ENCODE data around the gene SH3D19.
A peak's percentile ranks its signal among the peaks of the same experiment; 100 is the strongest.

The SH3D19 gene

GRCh38 chr4:151195801-151196200 is 129.6 kb downstream of the SH3D19 start:
- DNase-seq (ENCODE audit: low spot score) = peak; percentile 49

GRCh38 chr4:151193414-151193813 is 132.0 kb downstream of the SH3D19 start:
- no peak for DNase-seq (ENCODE audit: low spot score)

GRCh38 chr4:151192556-151193235 is 132.7 kb downstream of the SH3D19 start:
- peak; percentile 29 for DNase-seq (ENCODE audit: low spot score)

- peak; percentile 29 for DNase-seq (ENCODE audit: low spot score)
Measured at GRCh38 chr4:151184523-151185458, 140.6 kb downstream of the SH3D19 start.

- no peak for DNase-seq (ENCODE audit: low spot score)
Measured at GRCh38 chr4:151182455-151182996, 142.9 kb downstream of the SH3D19 start.

GRCh38 chr4:151176685-151177084 is 148.7 kb downstream of the SH3D19 start:
- DNase-seq (ENCODE audit: low spot score) = no peak

GRCh38 chr4:151175754-151176631 is 149.4 kb downstream of the SH3D19 start:
- DNase-seq (ENCODE audit: low spot score) = no peak

- no peak for DNase-seq (ENCODE audit: low spot score)
Measured at GRCh38 chr4:151175233-151175632, 150.2 kb downstream of the SH3D19 start.

GRCh38 chr4:151174784-151175183 is 150.6 kb downstream of the SH3D19 start:
- DNase-seq (ENCODE audit: low spot score) = no peak

- no peak for DNase-seq (ENCODE audit: low spot score)
Measured at GRCh38 chr4:151173871-151174270, 151.5 kb downstream of the SH3D19 start.

- DNase-seq (ENCODE audit: low spot score) = no peak
Measured at GRCh38 chr4:151169900-151170299, 155.5 kb downstream of the SH3D19 start.

GRCh38 chr4:151169223-151169622 is 156.2 kb downstream of the SH3D19 start:
- peak; percentile 97 for DNase-seq (ENCODE audit: low spot score)

GRCh38 chr4:151167561-151167960 is 157.8 kb downstream of the SH3D19 start:
- no peak for DNase-seq (ENCODE audit: low spot score)

GRCh38 chr4:151166636-151167035 is 158.8 kb downstream of the SH3D19 start:
- no peak for DNase-seq (ENCODE audit: low spot score)

GRCh38 chr4:151165205-151166000 is 160.0 kb downstream of the SH3D19 start:
- DNase-seq (ENCODE audit: low spot score) = no peak

GRCh38 chr4:151163855-151164254 is 161.6 kb downstream of the SH3D19 start:
- DNase-seq (ENCODE audit: low spot score) = no peak

- DNase-seq (ENCODE audit: low spot score) = no peak
Measured at GRCh38 chr4:151158979-151159378, 166.4 kb downstream of the SH3D19 start.

- DNase-seq (ENCODE audit: low spot score) = no peak
Measured at GRCh38 chr4:151157543-151157942, 167.9 kb downstream of the SH3D19 start.

- no peak for DNase-seq (ENCODE audit: low spot score)
Measured at GRCh38 chr4:151153585-151153984, 171.8 kb downstream of the SH3D19 start.

- no peak for DNase-seq (ENCODE audit: low spot score)
Measured at GRCh38 chr4:151152028-151152427, 173.4 kb downstream of the SH3D19 start.

Measured in AG08395 (cell line).